Measurements from ENCODE around the gene PTPRG. TPM values are rescaled to one million over a fixed set of nuclear protein-coding genes. Genes with fewer than 3 reads are reported as not detected.

The PTPRG gene
- total RNA-seq, 2 experiments from 2014 or later = 0.13 to 0.15 TPM

DNA sequence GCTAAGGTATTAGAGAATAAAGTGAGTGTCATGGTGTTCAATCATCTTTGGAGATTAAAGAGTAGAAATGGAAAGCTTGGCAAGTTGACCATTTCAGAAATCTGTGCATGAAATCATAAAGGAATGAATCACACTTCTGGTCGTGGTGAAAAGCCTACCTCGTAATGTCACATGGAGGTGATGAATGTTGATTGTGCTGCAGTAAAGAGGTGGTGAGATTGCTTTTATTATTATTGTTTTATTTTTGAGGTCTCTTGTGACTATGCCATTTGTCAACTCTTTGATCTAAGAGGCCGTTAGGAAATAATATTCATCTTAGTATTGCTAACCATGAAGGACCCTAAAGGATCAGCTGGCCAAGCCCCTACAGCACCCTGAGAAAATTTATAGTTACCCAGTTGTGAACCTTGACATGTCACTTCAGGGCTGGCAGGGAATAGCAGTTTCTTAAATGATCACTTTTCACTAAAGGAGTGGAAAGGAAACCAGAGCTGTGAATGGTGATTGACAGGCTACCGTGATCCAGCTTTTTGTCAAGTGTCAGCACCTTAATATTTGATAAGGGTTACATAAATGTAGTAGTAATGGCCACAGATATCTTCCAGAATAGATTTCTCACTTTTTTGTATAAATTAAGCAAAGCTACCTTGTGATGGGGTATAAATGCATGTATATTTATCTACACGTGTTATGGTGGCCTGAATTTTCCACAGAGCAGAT, 203.9 kb downstream of the PTPRG start:
- ChIA-PET CTCF (no interaction called here), POLR2A (no interaction called here)
- Mint-ChIP-seq H3K4me1 (no peaks in the 10 kb centered on the region), H3K9me3 (peaks cover 5% of the 10 kb centered on the region), H3K27ac (no peak overlapping the region), H3K36me3 (ENCODE audit: low read depth) (no peaks in the 10 kb centered on the region), H3K4me3 (no peak overlapping the region), H3K27me3 (no peaks in the 10 kb centered on the region)
- DNase-seq = no peak

DNA sequence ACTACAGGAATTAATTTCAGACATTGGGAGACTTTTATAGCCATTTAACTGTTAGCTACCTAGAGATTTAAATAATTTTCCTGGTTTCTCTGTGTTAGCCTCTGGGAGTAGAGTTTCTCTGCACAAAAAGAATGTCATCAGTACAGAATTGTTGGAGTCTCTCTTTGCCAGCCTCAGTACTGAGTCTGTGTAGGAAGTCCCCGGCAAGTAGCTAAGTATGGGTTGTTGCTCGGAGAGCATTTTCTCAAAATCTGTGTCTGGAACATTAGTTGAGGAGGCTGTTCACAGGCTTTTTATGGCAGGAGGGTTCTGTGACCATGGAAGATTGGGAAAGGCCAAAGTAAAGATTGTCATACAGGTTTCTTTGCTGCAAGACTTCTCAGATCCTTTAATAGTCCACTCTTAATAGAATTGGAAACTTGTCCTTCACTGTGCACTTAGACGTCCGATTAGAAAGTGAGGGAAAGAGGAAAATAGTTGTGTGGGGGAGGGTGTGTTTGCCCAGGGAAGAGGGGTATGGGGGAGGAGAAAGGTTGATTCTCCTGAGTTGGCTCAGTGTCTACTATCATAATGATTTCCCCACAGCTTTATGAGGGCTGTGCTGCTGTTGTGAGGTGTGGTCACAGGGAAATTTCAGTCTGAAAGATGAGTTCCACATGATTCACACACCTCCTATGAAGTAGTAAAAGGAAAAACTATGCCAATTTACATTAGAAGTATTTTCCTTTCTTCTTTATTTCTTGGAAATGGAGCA, 207.1 kb downstream of the PTPRG start:
- Mint-ChIP-seq H3K27me3 (no peaks in the 10 kb centered on the region), H3K27ac (no peak overlapping the region), H3K4me1 (no peaks in the 10 kb centered on the region), H3K36me3 (ENCODE audit: low read depth) (no peaks in the 10 kb centered on the region), H3K4me3 (no peak overlapping the region), H3K9me3 (peaks cover 2% of the 10 kb centered on the region)
- ChIA-PET POLR2A (interaction anchor here (1.0 kb wide), 1 partner anchor 11 kb away, joined by 3 read pairs; no protein-coding TSS in a partner anchor), CTCF (no interaction called here)
- DNase-seq = no peak

DNA sequence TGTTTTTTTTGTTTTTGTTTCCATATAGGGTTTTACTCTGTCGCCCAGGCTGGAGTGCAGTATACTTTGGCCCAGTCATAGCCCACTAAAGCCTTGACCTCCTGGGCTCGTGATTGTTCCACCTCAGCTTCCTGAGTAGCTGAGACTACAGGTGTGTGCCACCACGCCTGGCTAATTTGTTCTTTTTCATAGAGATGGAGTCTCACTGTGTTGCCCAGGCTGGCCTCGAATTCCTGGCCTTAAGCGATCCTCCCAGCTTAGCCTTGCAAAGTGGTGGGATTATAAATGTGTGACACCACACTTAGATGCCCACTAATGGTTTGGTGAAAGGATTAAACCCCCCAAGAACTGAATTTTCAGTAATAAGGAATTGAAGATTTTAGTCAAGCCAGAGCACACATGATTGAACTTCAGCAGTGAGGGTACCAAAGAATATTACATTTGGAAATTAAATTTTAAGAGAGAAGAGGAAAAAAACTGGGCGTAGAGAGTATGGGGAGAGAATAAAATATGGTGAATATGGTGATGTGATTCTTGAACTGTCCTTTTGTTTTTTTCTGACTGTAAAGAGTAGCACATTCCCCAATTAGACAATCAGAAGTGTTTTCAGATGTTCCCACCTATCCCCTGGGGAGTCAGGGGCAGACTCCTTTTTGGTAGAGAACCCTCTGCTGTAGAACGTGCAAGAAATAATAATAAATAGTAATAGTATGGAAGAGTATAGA, 208.1 kb downstream of the PTPRG start:
- ChIA-PET CTCF (no interaction called here), POLR2A (no interaction called here)
- H3K27me3 Mint-ChIP-seq = no peaks in the 10 kb centered on the region
- no peak overlapping the region for H3K27ac Mint-ChIP-seq
- H3K9me3 Mint-ChIP-seq = peaks cover under 1% of the 10 kb centered on the region
- no peak overlapping the region for H3K4me3 Mint-ChIP-seq
- no peak for DNase-seq
- H3K4me1 Mint-ChIP-seq = no peaks in the 10 kb centered on the region
- no peaks in the 10 kb centered on the region for H3K36me3 Mint-ChIP-seq (ENCODE audit: low read depth)

DNA sequence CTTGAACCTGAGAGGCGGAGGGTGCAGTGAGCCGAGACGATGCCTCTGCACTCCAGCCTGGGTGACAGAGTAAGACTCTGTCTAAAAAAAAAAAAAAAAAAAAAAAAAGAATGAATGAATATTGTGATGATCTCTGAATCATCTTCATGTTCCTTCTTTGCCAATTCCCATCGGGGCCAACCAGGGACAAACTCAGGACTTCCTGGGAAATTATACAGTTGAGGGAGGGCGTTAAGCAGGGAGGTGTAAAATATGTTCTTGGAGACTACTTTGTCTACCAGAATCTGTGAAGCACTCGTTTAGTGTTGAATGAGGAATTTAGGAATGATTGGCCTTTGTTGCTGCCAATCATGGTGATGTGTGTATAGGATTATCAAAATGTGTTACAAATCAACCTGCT, 210.6 kb downstream of the PTPRG start:
- no peaks in the 10 kb centered on the region for H3K36me3 Mint-ChIP-seq (ENCODE audit: low read depth)
- no peak overlapping the region for H3K4me3 Mint-ChIP-seq
- H3K27me3 Mint-ChIP-seq = no peaks in the 10 kb centered on the region
- CTCF ChIA-PET = no interaction called here
- no peak for DNase-seq
- POLR2A ChIA-PET = no interaction called here
- H3K4me1 Mint-ChIP-seq = no peaks in the 10 kb centered on the region
- no peak overlapping the region for H3K27ac Mint-ChIP-seq
- no peaks in the 10 kb centered on the region for H3K9me3 Mint-ChIP-seq

DNA sequence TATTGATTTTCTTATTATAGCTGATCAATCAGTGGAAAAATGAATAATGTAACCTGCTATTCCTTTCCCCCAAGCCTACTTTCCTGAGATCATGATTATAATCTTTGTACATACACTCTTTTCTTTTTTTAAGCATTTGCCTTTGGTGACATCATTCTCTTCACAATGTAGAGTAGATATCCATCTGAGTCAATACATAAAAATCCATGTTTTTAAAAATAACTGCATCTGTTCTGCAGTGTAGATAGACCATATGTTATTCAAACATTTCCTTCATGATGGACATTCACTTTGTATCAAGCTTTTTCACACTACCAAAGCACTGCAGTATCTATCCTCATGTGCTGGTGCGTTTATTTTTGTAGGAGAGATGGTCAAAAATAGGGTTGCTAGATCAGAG, 211.1 kb downstream of the PTPRG start:
- no peak for DNase-seq
- peaks cover 2% of the 10 kb centered on the region for H3K9me3 Mint-ChIP-seq
- no peaks in the 10 kb centered on the region for H3K27me3 Mint-ChIP-seq
- ChIA-PET CTCF (no interaction called here), POLR2A (no interaction called here)
- H3K36me3 Mint-ChIP-seq (ENCODE audit: low read depth) = no peaks in the 10 kb centered on the region
- no peaks in the 10 kb centered on the region for H3K4me1 Mint-ChIP-seq
- no peak overlapping the region for H3K4me3 Mint-ChIP-seq
- no peak overlapping the region for H3K27ac Mint-ChIP-seq

DNA sequence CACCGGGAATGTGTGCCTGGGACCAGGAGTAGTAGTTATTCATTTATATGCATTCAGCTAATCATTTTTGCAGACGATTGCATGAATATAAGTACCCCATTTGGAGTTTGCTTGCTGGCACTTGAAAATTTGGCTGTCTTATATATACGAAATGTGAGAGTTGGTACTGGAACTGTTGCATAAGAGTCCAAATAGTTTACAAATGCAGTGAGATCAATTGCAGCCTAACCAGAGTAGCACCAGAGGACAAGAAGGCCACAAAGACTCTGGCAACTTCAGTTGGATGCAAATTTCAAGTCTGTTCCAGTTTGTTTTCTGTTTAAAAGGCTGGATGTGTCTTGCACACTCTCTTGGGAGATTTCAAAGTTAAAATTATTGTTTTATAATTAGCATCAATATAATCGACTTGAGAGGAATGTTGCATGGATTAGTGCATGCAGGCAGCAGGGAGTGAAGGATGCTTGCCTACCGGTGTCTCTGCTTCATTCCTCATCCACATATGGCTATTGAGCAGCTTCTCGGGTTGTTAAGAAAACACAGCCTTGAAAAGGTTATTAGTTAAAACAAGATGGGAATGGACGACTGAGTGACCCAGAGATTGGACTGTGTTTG, 213.0 kb downstream of the PTPRG start:
- H3K4me3 Mint-ChIP-seq = no peak overlapping the region
- no peak overlapping the region for H3K27ac Mint-ChIP-seq
- ChIA-PET CTCF (no interaction called here), POLR2A (no interaction called here)
- no peak for DNase-seq
- peaks cover 3% of the 10 kb centered on the region for H3K9me3 Mint-ChIP-seq
- no peaks in the 10 kb centered on the region for H3K36me3 Mint-ChIP-seq (ENCODE audit: low read depth)
- H3K27me3 Mint-ChIP-seq = no peaks in the 10 kb centered on the region
- H3K4me1 Mint-ChIP-seq = no peaks in the 10 kb centered on the region

DNA sequence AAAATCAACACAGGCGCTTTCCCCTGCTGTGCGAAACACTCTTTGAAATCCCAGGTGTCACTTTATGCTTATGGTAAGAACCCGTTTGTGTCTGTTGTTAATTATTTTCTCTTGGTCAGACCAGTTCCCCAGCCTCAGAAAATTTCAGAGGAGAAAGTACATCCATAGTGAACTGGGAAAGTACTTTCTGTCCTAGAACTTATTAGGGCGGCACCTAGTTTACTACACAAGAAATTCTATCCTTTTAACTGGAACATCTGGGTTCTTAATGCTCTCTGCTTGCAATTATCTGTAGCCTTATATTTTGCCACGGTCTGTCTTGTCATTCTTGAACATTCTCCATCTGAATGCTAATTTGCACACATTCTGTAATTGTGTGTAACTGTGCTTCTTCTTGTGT, 215.0 kb downstream of the PTPRG start:
- POLR2A ChIA-PET = no interaction called here
- Mint-ChIP-seq H3K4me1 (no peaks in the 10 kb centered on the region), H3K4me3 (no peak overlapping the region), H3K36me3 (ENCODE audit: low read depth) (no peaks in the 10 kb centered on the region), H3K27me3 (no peaks in the 10 kb centered on the region), H3K27ac (no peak overlapping the region), H3K9me3 (peaks cover 3% of the 10 kb centered on the region)
- CTCF ChIA-PET = no interaction called here
- DNase-seq = no peak

DNA sequence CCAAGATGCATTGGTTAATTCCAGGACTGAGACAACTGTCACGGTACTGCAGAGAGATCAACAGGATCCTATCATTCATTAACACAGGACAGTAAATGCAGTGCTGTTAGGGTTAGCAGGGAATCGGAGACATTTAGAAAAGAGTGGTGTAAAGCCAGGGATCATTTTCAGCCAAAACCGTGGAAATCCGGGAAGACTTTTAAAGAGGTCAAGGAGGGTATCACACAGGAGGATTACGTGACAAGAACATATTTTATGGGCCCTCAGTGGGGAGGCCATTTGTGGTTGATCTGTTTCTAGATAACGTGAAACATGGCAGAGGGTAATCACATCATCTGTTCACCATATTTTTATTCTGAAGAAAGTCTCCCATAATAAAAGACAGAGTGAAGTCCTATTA, 216.1 kb downstream of the PTPRG start:
- DNase-seq = no peak
- CTCF ChIA-PET = no interaction called here
- Mint-ChIP-seq H3K27me3 (no peaks in the 10 kb centered on the region), H3K36me3 (ENCODE audit: low read depth) (no peaks in the 10 kb centered on the region), H3K4me3 (no peak overlapping the region), H3K4me1 (no peaks in the 10 kb centered on the region), H3K27ac (no peak overlapping the region), H3K9me3 (peaks cover 3% of the 10 kb centered on the region)
- POLR2A ChIA-PET = no interaction called here

DNA sequence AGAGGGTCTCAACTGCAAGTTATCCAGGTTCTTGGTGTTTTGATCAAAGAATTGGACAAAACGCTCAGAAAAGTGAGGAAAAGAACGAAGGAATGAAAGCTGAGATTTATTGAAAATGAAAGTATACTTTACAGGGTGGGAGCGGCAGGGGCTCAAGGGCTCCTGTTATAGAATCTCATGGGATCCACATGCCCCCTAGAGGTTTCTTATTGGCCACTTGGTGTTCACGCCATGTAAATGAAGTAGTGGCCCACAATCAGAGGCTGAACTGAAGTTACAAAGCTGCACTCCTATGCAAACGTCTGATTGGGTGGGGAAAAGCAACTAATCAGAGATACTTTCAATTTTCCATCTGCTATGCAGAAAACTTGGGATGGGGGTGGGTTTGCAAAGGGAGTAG, 216.7 kb downstream of the PTPRG start:
- Mint-ChIP-seq H3K36me3 (ENCODE audit: low read depth) (no peaks in the 10 kb centered on the region), H3K27ac (no peak overlapping the region), H3K9me3 (peaks cover 3% of the 10 kb centered on the region), H3K4me3 (no peak overlapping the region), H3K4me1 (no peaks in the 10 kb centered on the region), H3K27me3 (no peaks in the 10 kb centered on the region)
- DNase-seq = no peak
- ChIA-PET POLR2A (no interaction called here), CTCF (no interaction called here)

DNA sequence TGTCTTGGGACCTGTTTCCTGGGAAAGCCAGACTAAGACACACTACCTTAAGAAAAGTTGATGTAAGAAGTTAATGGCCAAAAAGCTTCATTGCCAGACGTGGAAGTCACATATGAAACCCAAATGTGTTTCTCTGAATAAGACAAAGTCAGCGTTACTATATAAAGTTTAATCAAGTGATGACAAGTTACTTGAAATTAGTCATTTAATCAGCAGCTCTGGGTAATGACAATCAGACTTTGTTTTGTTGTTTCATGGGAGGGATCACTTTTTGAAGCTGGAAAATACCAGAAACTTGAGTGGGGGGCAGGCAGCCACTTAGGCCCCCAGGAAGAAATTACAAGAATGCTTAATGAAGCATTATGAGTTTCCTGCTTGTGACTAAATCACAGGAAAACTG, 218.6 kb downstream of the PTPRG start:
- Mint-ChIP-seq H3K36me3 (ENCODE audit: low read depth) (no peaks in the 10 kb centered on the region), H3K4me3 (no peak overlapping the region), H3K9me3 (peaks cover 12% of the 10 kb centered on the region), H3K27me3 (no peaks in the 10 kb centered on the region), H3K4me1 (no peaks in the 10 kb centered on the region), H3K27ac (no peak overlapping the region)
- no peak for DNase-seq
- CTCF ChIA-PET = no interaction called here
- POLR2A ChIA-PET = no interaction called here

DNA sequence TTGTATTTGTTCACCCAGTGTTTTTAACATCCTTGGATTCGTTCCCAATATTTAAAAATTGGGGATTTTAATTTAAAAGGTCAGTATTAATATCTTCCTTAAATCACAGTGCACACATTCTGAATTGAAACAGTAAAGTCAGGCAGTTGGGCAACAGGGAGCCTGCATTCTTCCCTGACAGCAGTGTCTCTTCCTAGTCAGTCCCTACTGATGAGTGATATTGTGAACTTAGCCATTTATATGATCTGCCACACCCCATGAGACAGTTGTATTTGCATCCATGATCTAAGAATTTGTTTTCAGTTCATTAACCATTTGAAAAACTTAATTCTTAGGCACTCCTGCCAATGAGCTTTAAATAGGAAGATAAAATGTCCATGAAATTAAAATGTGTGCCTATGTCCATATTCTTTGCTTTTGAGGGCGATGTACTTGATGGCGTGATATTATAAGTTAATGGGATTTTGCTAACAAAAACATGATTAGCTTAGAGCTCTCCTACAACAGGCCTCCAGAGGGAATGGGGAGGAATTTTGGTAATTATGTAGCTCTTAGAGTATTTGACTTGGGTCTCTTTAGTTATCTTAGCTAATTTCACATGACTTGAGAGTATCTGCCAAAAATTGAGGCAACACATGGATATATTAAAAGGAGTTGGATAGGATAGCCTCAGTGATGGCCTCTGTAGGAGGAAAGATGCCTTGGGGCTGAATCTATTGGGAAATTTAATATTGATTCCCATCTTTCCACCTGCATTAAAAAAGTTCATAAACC, 219.3 kb downstream of the PTPRG start:
- Mint-ChIP-seq H3K4me3 (no peak overlapping the region), H3K27me3 (no peaks in the 10 kb centered on the region), H3K36me3 (ENCODE audit: low read depth) (no peaks in the 10 kb centered on the region), H3K9me3 (peaks cover 12% of the 10 kb centered on the region), H3K4me1 (no peaks in the 10 kb centered on the region), H3K27ac (no peak overlapping the region)
- no peak for DNase-seq
- CTCF ChIA-PET = no interaction called here
- POLR2A ChIA-PET = no interaction called here

DNA sequence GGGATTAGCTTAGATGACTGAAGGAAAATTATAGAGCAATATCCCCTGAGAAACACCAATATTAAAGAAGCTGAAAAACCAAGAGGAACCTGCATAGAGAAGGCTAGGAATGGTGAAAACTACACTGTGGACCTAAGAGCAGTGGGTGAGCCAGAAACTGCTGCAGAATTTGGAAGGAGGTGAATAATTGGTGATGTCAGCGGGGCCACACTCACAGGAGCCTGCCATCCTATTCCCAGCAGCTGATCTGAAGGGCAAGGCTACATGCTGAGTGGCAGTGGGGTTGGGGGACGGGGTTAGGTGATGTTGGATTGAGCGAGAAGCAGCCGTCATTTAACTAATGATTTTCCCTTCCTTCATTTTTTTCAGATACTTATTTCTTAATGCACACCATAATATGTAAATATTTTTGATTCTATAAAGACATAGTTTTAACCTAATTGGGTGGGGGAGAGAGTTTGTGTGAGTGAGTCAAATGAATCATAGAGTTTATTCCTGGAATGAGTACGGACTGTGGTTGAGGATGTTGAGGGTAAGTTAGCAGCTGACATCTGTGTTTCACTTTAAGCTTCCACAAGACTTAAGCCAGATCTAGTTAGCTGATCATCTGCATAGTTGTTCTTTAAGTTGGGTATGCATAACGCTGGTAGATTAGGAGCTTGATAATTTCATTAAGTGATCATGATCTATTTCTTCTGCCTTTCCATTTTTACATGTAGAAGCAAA, 222.8 kb downstream of the PTPRG start:
- no peaks in the 10 kb centered on the region for H3K27me3 Mint-ChIP-seq
- no peaks in the 10 kb centered on the region for H3K36me3 Mint-ChIP-seq (ENCODE audit: low read depth)
- no peak overlapping the region for H3K27ac Mint-ChIP-seq
- H3K4me1 Mint-ChIP-seq = no peaks in the 10 kb centered on the region
- no peak overlapping the region for H3K4me3 Mint-ChIP-seq
- ChIA-PET POLR2A (no interaction called here), CTCF (interaction anchor here (0.8 kb wide), 1 partner anchor 14 kb away, joined by 3 read pairs; no protein-coding TSS in a partner anchor)
- no peak for DNase-seq
- peaks cover 9% of the 10 kb centered on the region for H3K9me3 Mint-ChIP-seq

Data from activated CD4-positive, alpha-beta memory T cell treated with anti-CD3 and anti-CD28 coated beads, Interleukin-2, amount 10 ng/mL, durations not matched to agents 7 days and 5 days (primary cell).